Large intestine (tissue), 3 donors: ENCODE measurements around the gene PIK3AP1. TPM values are rescaled to one million over a fixed set of nuclear protein-coding genes. Genes with fewer than 3 reads are reported as not detected.

Source experiments
- DNase-seq, 2 donors: peaks; one replicate each; pipeline versions ENCODE4 v3.0.0 to v3.0.0-alpha.2; 2013
- H3K27ac ChIP-seq: one replicate; pipeline ENCODE4 v1.5.1; 2013; ENCODE audit warnings: low read length
- H3K27me3 ChIP-seq: 2 replicates; pipeline ENCODE4 v1.6.1; 2013; ENCODE audit warnings: low read length; ENCODE audit not compliant: control insufficient read depth, insufficient read depth
- H3K36me3 ChIP-seq: 2 replicates; pipeline ENCODE4 v1.6.1; 2013; ENCODE audit warnings: low read length; ENCODE audit not compliant: control insufficient read depth, insufficient read depth
- H3K4me1 ChIP-seq: one replicate; pipeline ENCODE4 v1.6.1; 2013; ENCODE audit warnings: low read length; ENCODE audit not compliant: control insufficient read depth, insufficient read depth
- H3K4me3 ChIP-seq: one replicate; pipeline ENCODE4 v1.5.1; 2013; ENCODE audit warnings: low read length
- H3K9me3 ChIP-seq: one replicate; pipeline ENCODE4 v1.6.1; 2013; ENCODE audit warnings: mild to moderate bottlenecking, low read depth, low read length, moderate library complexity; ENCODE audit not compliant: control insufficient read depth
- WGBS: methylation state at CpG from one replicate; pipeline ENCODE4 v1.1.5; 2013; ENCODE audit warnings: low lambda C conversion rate; ENCODE audit not compliant: insufficient coverage; 5-methylcytosine and 5-hydroxymethylcytosine counted together
- polyA plus RNA-seq: library from polyadenylated mRNA; unstranded; fragments of 120-200 nt; gene quantifications from one replicate; pipeline ENCODE4 v1.2.1, GENCODE V29; 2013

The PIK3AP1 gene
- polyA plus RNA-seq, 1 donor: 5.7 TPM

GRCh38 chr10:96643920-96644319 lies 76.4 kb downstream of the PIK3AP1 start:
- Histone ChIP-seq H3K4me1 (peaks cover 11% of the 10 kb centered on the region), H3K9me3 (no peaks in the 10 kb centered on the region), H3K4me3 (no peak overlapping the region), H3K36me3 (no peaks in the 10 kb centered on the region), H3K27ac (no peak overlapping the region), H3K27me3 (no peaks in the 10 kb centered on the region)
- DNase-seq: no peak
- no CpG with 5 or more reads among the region's 9 CpGs for WGBS

GRCh38 chr10:96642973-96643372 lies 77.3 kb downstream of the PIK3AP1 start:
- Histone ChIP-seq H3K4me3 (no peak overlapping the region), H3K36me3 (no peaks in the 10 kb centered on the region), H3K4me1 (peaks cover 17% of the 10 kb centered on the region), H3K9me3 (peaks cover 4% of the 10 kb centered on the region), H3K27ac (no peak overlapping the region), H3K27me3 (no peaks in the 10 kb centered on the region)
- DNase-seq: peak in 1 of 2 donors; percentile 31
- no CpG with 5 or more reads among the region's 4 CpGs for WGBS

GRCh38 chr10:96642530-96642929 lies 77.8 kb downstream of the PIK3AP1 start:
- no peak overlapping the region for H3K4me3 ChIP-seq
- H3K9me3 ChIP-seq: peaks cover 4% of the 10 kb centered on the region
- no CpG with 5 or more reads among the region's 3 CpGs for WGBS
- H3K36me3 ChIP-seq: no peaks in the 10 kb centered on the region
- DNase-seq: no peak
- peaks cover 20% of the 10 kb centered on the region for H3K4me1 ChIP-seq
- no peaks in the 10 kb centered on the region for H3K27me3 ChIP-seq
- H3K27ac ChIP-seq: no peak overlapping the region

GRCh38 chr10:96641396-96642295 lies 78.7 kb downstream of the PIK3AP1 start:
- Histone ChIP-seq H3K4me3 (no peak overlapping the region), H3K36me3 (no peaks in the 10 kb centered on the region), H3K4me1 (peaks cover 29% of the 10 kb centered on the region), H3K9me3 (peaks cover 4% of the 10 kb centered on the region), H3K27me3 (no peaks in the 10 kb centered on the region), H3K27ac (no peak overlapping the region)
- DNase-seq: no peak
- WGBS: no CpG with 5 or more reads among the region's 12 CpGs

- no peak overlapping the region for H3K27ac ChIP-seq
- no peaks in the 10 kb centered on the region for H3K27me3 ChIP-seq
- no peaks in the 10 kb centered on the region for H3K36me3 ChIP-seq
- no peak overlapping the region for H3K4me3 ChIP-seq
- peaks cover 4% of the 10 kb centered on the region for H3K9me3 ChIP-seq
- no peak for DNase-seq
- WGBS: no CpG with 5 or more reads among the region's 4 CpGs
- peaks cover 34% of the 10 kb centered on the region for H3K4me1 ChIP-seq
Measured at GRCh38 chr10:96639899-96640298, 80.4 kb downstream of the PIK3AP1 start.

- Histone ChIP-seq H3K4me3 (no peak overlapping the region), H3K36me3 (no peaks in the 10 kb centered on the region)
Measured at GRCh38 chr10:96638696-96639095, 81.6 kb downstream of the PIK3AP1 start.

GRCh38 chr10:96638120-96638519 lies 82.2 kb downstream of the PIK3AP1 start:
- DNase-seq: no peak
- Histone ChIP-seq H3K27me3 (no peaks in the 10 kb centered on the region), H3K4me3 (no peak overlapping the region), H3K36me3 (no peaks in the 10 kb centered on the region), H3K9me3 (peaks cover 4% of the 10 kb centered on the region), H3K4me1 (peaks cover 47% of the 10 kb centered on the region), H3K27ac (peak overlapping the region; percentile 88)
- WGBS: no CpG with 5 or more reads among the region's 3 CpGs

More at GRCh38 chr10:96638696-96639095, 81.6 kb downstream of the PIK3AP1 start:
- Histone ChIP-seq H3K27me3 (no peaks in the 10 kb centered on the region), H3K27ac (no peak overlapping the region), H3K4me1 (peaks cover 46% of the 10 kb centered on the region), H3K9me3 (peaks cover 4% of the 10 kb centered on the region)
- DNase-seq: no peak
- WGBS: 100% methylated on average over 3 of the region's 6 CpGs

- Histone ChIP-seq H3K36me3 (no peaks in the 10 kb centered on the region), H3K4me1 (peaks cover 49% of the 10 kb centered on the region), H3K4me3 (no peak overlapping the region), H3K27me3 (no peaks in the 10 kb centered on the region), H3K27ac (peak overlapping the region; percentile 88), H3K9me3 (peaks cover 4% of the 10 kb centered on the region)
- WGBS: 17% methylated on average over 1 of the region's 4 CpGs
- peak; percentile 76 to 88 for DNase-seq
Measured at GRCh38 chr10:96637709-96638108, 82.6 kb downstream of the PIK3AP1 start.

- Histone ChIP-seq H3K4me1 (peaks cover 52% of the 10 kb centered on the region), H3K9me3 (peaks cover 4% of the 10 kb centered on the region), H3K27ac (peak overlapping the region; percentile 88), H3K4me3 (no peak overlapping the region), H3K27me3 (no peaks in the 10 kb centered on the region), H3K36me3 (no peaks in the 10 kb centered on the region)
- no CpG with 5 or more reads among the region's 1 CpG for WGBS
- DNase-seq: peak; percentile 83 to 92
Measured at GRCh38 chr10:96636551-96636950, 83.8 kb downstream of the PIK3AP1 start.

GRCh38 chr10:96632974-96633710 lies 87.2 kb downstream of the PIK3AP1 start:
- Histone ChIP-seq H3K4me1 (peaks cover 44% of the 10 kb centered on the region), H3K9me3 (no peaks in the 10 kb centered on the region), H3K36me3 (no peaks in the 10 kb centered on the region), H3K27me3 (no peaks in the 10 kb centered on the region), H3K4me3 (no peak overlapping the region), H3K27ac (peak overlapping the region; percentile 51)
- no CpG with 5 or more reads among the region's 4 CpGs for WGBS
- DNase-seq: peak; percentile 76 to 91
